AG09309 (cell line): ENCODE measurements around the gene AKTIP.
"Not testable (repeated sequence)": the region's sequence is repeated elsewhere in the genome, so short reads cannot be mapped to it uniquely, and the experiment has no call there.

Experiments
- DNase-seq: peaks from one replicate; pipeline ENCODE4 v3.0.0-alpha.2; 2010; ENCODE audit warnings: low read depth
- H3K4me3 ChIP-seq: 2 replicates; pipeline ENCODE4 v1.5.1; 2011; ENCODE audit warnings: mild to moderate bottlenecking, low read depth, low read length, moderate library complexity; ENCODE audit not compliant: control insufficient read depth
- CTCF ChIP-seq: IDR thresholded peaks from 2 replicates; pipeline ENCODE4 v1.5.1; 2011; ENCODE audit warnings: mild to moderate bottlenecking, low read depth, low read length, inconsistent platforms; ENCODE audit not compliant: insufficient read depth, control insufficient read depth; ENCODE audit errors: missing control alignments

Gene AKTIP

GRCh38 chr16:53523126-53523804, 20.3 kb upstream of the AKTIP start:
- H3K4me3 ChIP-seq = no peak overlapping the region
- TF ChIP-seq CTCF = no peak
- no peak for DNase-seq

- TF ChIP-seq CTCF = no peak
- DNase-seq = no peak
- no peak overlapping the region for H3K4me3 ChIP-seq
These were observed 16.5 kb upstream of the AKTIP start for GRCh38 chr16:53519417-53520091.

GRCh38 chr16:53518550-53519416, 15.8 kb upstream of the AKTIP start:
- DNase-seq = no peak
- H3K4me3 ChIP-seq = no peak overlapping the region

GRCh38 chr16:53517851-53518250, 14.8 kb upstream of the AKTIP start:
- no peak overlapping the region for H3K4me3 ChIP-seq
- no peak for DNase-seq
- TF ChIP-seq CTCF = no peak

More at GRCh38 chr16:53518550-53519416, 15.8 kb upstream of the AKTIP start:
- TF ChIP-seq CTCF = no peak

- no peak overlapping the region for H3K4me3 ChIP-seq
- no peak for DNase-seq
- TF ChIP-seq CTCF = no peak
These were observed 12.8 kb upstream of the AKTIP start for GRCh38 chr16:53515811-53516210.

GRCh38 chr16:53515259-53515658, 12.2 kb upstream of the AKTIP start:
- H3K4me3 ChIP-seq = no peak overlapping the region
- DNase-seq = no peak
- TF ChIP-seq CTCF = no peak

GRCh38 chr16:53512795-53513194, 9.8 kb upstream of the AKTIP start:
- DNase-seq, H3K4me3 ChIP-seq: not testable (repeated sequence)
